Activated CD4-positive, alpha-beta T cell treated with anti-CD3 and anti-CD28 coated beads, Interleukin-10, Interleukin-2, amounts not matched to agents 100 ng/mL and 50 ng/mL, durations not matched to agents 16 hours and 8 hours (primary cell): ENCODE results near the gene AGBL5.

ENCODE experiments used
- DNase-seq: peaks from one replicate; pipeline ENCODE4 v3.0.0-alpha.2; 2020

Gene AGBL5

GRCh38 chr2:27050996-27051901 is at the start of gene AGBL5:
TSS of gene AGBL5 (plus strand) at chr2:27051668. CDS start at chr2:27052959, 1,291 bp downstream.
- DNase-seq: peak; percentile 98

GRCh38 chr2:27001950-27002349 is 49.5 kb upstream of the AGBL5 start:
- no peak for DNase-seq

GRCh38 chr2:27003007-27003406 is 48.5 kb upstream of the AGBL5 start:
- DNase-seq: no peak

GRCh38 chr2:27003857-27004256 is 47.6 kb upstream of the AGBL5 start:
- DNase-seq: no peak

GRCh38 chr2:27006602-27007415 is 44.7 kb upstream of the AGBL5 start:
- DNase-seq: no peak

- no peak for DNase-seq
Measured at GRCh38 chr2:27007416-27008374, 43.8 kb upstream of the AGBL5 start.

GRCh38 chr2:27008678-27009077 is 42.8 kb upstream of the AGBL5 start:
- DNase-seq: no peak

- DNase-seq: no peak
Measured at GRCh38 chr2:27009083-27009482, 42.4 kb upstream of the AGBL5 start.

GRCh38 chr2:27009716-27010115 is 41.8 kb upstream of the AGBL5 start:
- DNase-seq: no peak

GRCh38 chr2:27010139-27010538 is 41.3 kb upstream of the AGBL5 start:
- DNase-seq: no peak

GRCh38 chr2:27013738-27014137 is 37.7 kb upstream of the AGBL5 start:
- no peak for DNase-seq

- no peak for DNase-seq
Measured at GRCh38 chr2:27014771-27015433, 36.6 kb upstream of the AGBL5 start.

GRCh38 chr2:27016801-27017325 is 34.6 kb upstream of the AGBL5 start:
- DNase-seq: peak; percentile 53

GRCh38 chr2:27018142-27018541 is 33.3 kb upstream of the AGBL5 start:
- no peak for DNase-seq

- no peak for DNase-seq
Measured at GRCh38 chr2:27019459-27019858, 32.0 kb upstream of the AGBL5 start.

- no peak for DNase-seq
Measured at GRCh38 chr2:27019931-27020855, 31.3 kb upstream of the AGBL5 start.

- no peak for DNase-seq
Measured at GRCh38 chr2:27021253-27022049, 30.0 kb upstream of the AGBL5 start.

- no peak for DNase-seq
Measured at GRCh38 chr2:27023740-27024139, 27.7 kb upstream of the AGBL5 start.

- no peak for DNase-seq
Measured at GRCh38 chr2:27024188-27024587, 27.3 kb upstream of the AGBL5 start.

- DNase-seq: no peak
Measured at GRCh38 chr2:27024812-27025211, 26.7 kb upstream of the AGBL5 start.
